H1 (cell line): ENCODE measurements around the gene MPDZ. TPM values are rescaled to one million over a fixed set of nuclear protein-coding genes. Genes with fewer than 3 reads are reported as not detected.

ENCODE experiments used
- CTCF ChIA-PET: fragments of 300-600 bp; sonication (Branson Sonifier 250); formaldehyde crosslinking; loops from one replicate; lab custom pipeline; 2021; ENCODE audit not compliant: partially characterized antibody; lab: Charles Lee
- POLR2A ChIA-PET: fragments of 300-600 bp; sonication (Branson Sonifier 250); formaldehyde crosslinking; loops from one replicate; lab custom pipeline; 2021; ENCODE audit warnings: inconsistent platforms; ENCODE audit not compliant: partially characterized antibody; lab: Charles Lee
- DNase-seq, 2 experiments: peaks; one replicate each; pipeline versions ENCODE4 v3.0.0 to v3.0.0-alpha.2; 2010 to 2022; ENCODE audit warnings: low spot score in 2 of 2, low read depth in 1 of 2, mixed read lengths in 1 of 2
- FAIRE-seq: peaks from 2 replicates; lab custom pipeline; 2011; peaks lifted over from hg19 to GRCh38; lab: Jason Lieb, UNC
- H2AFZ ChIP-seq: 2 replicates; pipeline ENCODE4 v1.8.1; 2012; ENCODE audit warnings: low read length, inconsistent platforms
- H2AK5ac ChIP-seq: 2 replicates; pipeline ENCODE4 v1.6.1; 2013; ENCODE audit warnings: low read depth, low read length
- H2BK120ac ChIP-seq: replicated peaks from 2 replicates; pipeline ENCODE3; 2013; ENCODE audit warnings: low read depth, low read length, inconsistent platforms
- H2BK12ac ChIP-seq: 2 replicates; pipeline ENCODE4 v1.6.1; 2013; ENCODE audit warnings: low read depth, low read length
- H2BK15ac ChIP-seq: 2 replicates; pipeline ENCODE4 v1.6.1; 2013; ENCODE audit warnings: low read length
- H2BK20ac ChIP-seq: 2 replicates; pipeline ENCODE4 v1.6.1; 2013; ENCODE audit warnings: low read length
- H2BK5ac ChIP-seq: 2 replicates; pipeline ENCODE4 v1.6.1; 2013; ENCODE audit warnings: low read depth, low read length
- H3K14ac ChIP-seq: 2 replicates; pipeline ENCODE4 v1.6.1; 2013; ENCODE audit warnings: inconsistent platforms; ENCODE audit not compliant: insufficient read length
- H3K18ac ChIP-seq: 2 replicates; pipeline ENCODE4 v1.6.1; 2013; ENCODE audit warnings: low read length; ENCODE audit errors: extremely low read depth
- H3K23ac ChIP-seq: 2 replicates; pipeline ENCODE4 v1.6.1; 2013; ENCODE audit warnings: inconsistent platforms; ENCODE audit not compliant: insufficient read length
- H3K23me2 ChIP-seq: 2 replicates; pipeline ENCODE4 v1.6.1; 2013; ENCODE audit warnings: low read depth, low read length
- H3K27ac ChIP-seq: 2 replicates; pipeline ENCODE4 v1.6.1; 2011; ENCODE audit warnings: low read depth, low read length, inconsistent platforms
- H3K27me3 ChIP-seq, 4 experiments: replicated peaks in 1 of 4; 1 replicate in 1 of 4; 2 replicates in 3 of 4; pipeline versions ENCODE4 v1.6.1 to v1.8.1; 2011 to 2013; ENCODE audit warnings: low read length in 3 of 4, mild to moderate bottlenecking in 3 of 4, inconsistent platforms in 2 of 4, mixed read lengths in 2 of 4, moderate library complexity in 1 of 4; ENCODE audit not compliant: control insufficient read depth in 3 of 4, insufficient read depth in 3 of 4; ENCODE audit errors: extremely low read depth in 1 of 4
- H3K36me3 ChIP-seq, 4 experiments: 2 replicates each; pipeline versions ENCODE4 v1.6.1 to v1.8.1; 2011 to 2013; ENCODE audit warnings: mild to moderate bottlenecking in 4 of 4, low read length in 3 of 4, moderate library complexity in 2 of 4, control low read depth in 1 of 4, inconsistent platforms in 1 of 4; ENCODE audit not compliant: insufficient read depth in 4 of 4, control insufficient read depth in 2 of 4
- H3K4ac ChIP-seq: replicated peaks from 2 replicates; pipeline ENCODE3; 2013; ENCODE audit warnings: low read length, low read depth, mixed read lengths, inconsistent platforms; ENCODE audit not compliant: insufficient read length
- H3K4me1 ChIP-seq, 4 experiments: replicated peaks in 1 of 4; 1 replicate in 1 of 4; 2 replicates in 3 of 4; pipeline versions ENCODE4 v1.6.1 to v1.8.1; 2011 to 2013; ENCODE audit warnings: low read length in 3 of 4, inconsistent platforms in 2 of 4, mixed read lengths in 1 of 4; ENCODE audit not compliant: insufficient read depth in 4 of 4, control insufficient read depth in 3 of 4
- H3K4me2 ChIP-seq, 2 experiments: 2 replicates each; pipeline versions ENCODE4 v1.6.1 to v1.8.1; 2011 to 2013; ENCODE audit warnings: low read depth in 2 of 2, low read length in 2 of 2, control low read depth in 1 of 2, inconsistent platforms in 1 of 2, mild to moderate bottlenecking in 1 of 2; ENCODE audit not compliant: insufficient read depth in 1 of 2
- H3K4me3 ChIP-seq, 4 experiments: fragments of 200-600, 300-600 bp in 1 of 4; sonication (generic), shearing (Covaris generic), sonication (Bioruptor Twin) in 1 of 4; 2 replicates each; pipeline versions ENCODE4 v1.5.1 to v1.8.1; 2011 to 2016; ENCODE audit warnings: low read length in 4 of 4, low read depth in 3 of 4, control low read depth in 2 of 4, inconsistent platforms in 2 of 4, mild to moderate bottlenecking in 2 of 4, mixed read lengths in 1 of 4, moderate library complexity in 1 of 4; ENCODE audit not compliant: insufficient read depth in 2 of 4; ENCODE audit errors: extremely low read depth in 1 of 4
- H3K56ac ChIP-seq: replicated peaks from 2 replicates; pipeline ENCODE3; 2013; ENCODE audit warnings: low read depth, mild to moderate bottlenecking, mixed read lengths, low read length, inconsistent platforms; ENCODE audit not compliant: insufficient read length
- H3K79me1 ChIP-seq: 2 replicates; pipeline ENCODE4 v1.6.1; 2013; ENCODE audit warnings: low read depth, low read length, control low read depth
- H3K79me2 ChIP-seq, 2 experiments: 2 replicates each; pipeline versions ENCODE4 v1.6.1 to v1.8.1; 2012 to 2013; ENCODE audit warnings: low read length in 2 of 2, mild to moderate bottlenecking in 2 of 2, inconsistent platforms in 1 of 2; ENCODE audit not compliant: insufficient read depth in 2 of 2, control insufficient read depth in 1 of 2
- H3K9ac ChIP-seq, 4 experiments: replicated peaks in 1 of 4; 1 replicate in 1 of 4; 2 replicates in 3 of 4; pipeline versions ENCODE4 v1.6.1 to v1.8.1; 2011 to 2013; ENCODE audit warnings: low read depth in 3 of 4, low read length in 3 of 4, control low read depth in 2 of 4, mild to moderate bottlenecking in 2 of 4, moderate library complexity in 2 of 4, inconsistent platforms in 1 of 4; ENCODE audit errors: extremely low read depth in 1 of 4
- H3K9me3 ChIP-seq, 2 experiments: 2 replicates each; pipeline versions ENCODE4 v1.6.1 to v1.8.1; 2012 to 2013; ENCODE audit warnings: mild to moderate bottlenecking in 2 of 2, moderate library complexity in 2 of 2, control low read depth in 1 of 2, inconsistent platforms in 1 of 2, low read depth in 1 of 2, low read length in 1 of 2, mixed read lengths in 1 of 2; ENCODE audit not compliant: insufficient read depth in 2 of 2
- H4K20me1 ChIP-seq, 2 experiments: replicated peaks in 1 of 2; 2 replicates each; pipeline versions ENCODE3 to v1.8.1; 2011 to 2013; ENCODE audit warnings: inconsistent platforms in 2 of 2, low read length in 2 of 2, mild to moderate bottlenecking in 1 of 2; ENCODE audit not compliant: insufficient read depth in 2 of 2, control insufficient read depth in 1 of 2
- H4K5ac ChIP-seq: 2 replicates; pipeline ENCODE4 v1.6.1; 2013; ENCODE audit warnings: low read length, low read depth, mixed read lengths, inconsistent platforms; ENCODE audit not compliant: insufficient read length
- H4K8ac ChIP-seq: 2 replicates; pipeline ENCODE4 v1.8.0; 2013; ENCODE audit warnings: mild to moderate bottlenecking, moderate library complexity, low read length, inconsistent platforms; ENCODE audit not compliant: insufficient read depth; ENCODE audit errors: extremely low read depth
- H4K91ac ChIP-seq: replicated peaks from 2 replicates; pipeline ENCODE3; 2013; ENCODE audit warnings: low read length, mixed read lengths, inconsistent platforms; ENCODE audit not compliant: insufficient read length
- CBX5 ChIP-seq: fragments of 300-800, 300-1000 bp; sonication (generic); IDR thresholded peaks from 2 replicates; pipeline ENCODE4 v1.7.1; 2016; ENCODE audit warnings: antibody characterized with exemption, low read length, low read depth
- HDAC6 ChIP-seq: IDR thresholded peaks from one replicate; pipeline ENCODE4 v1.7.1; 2012; ENCODE audit warnings: low read depth, mild to moderate bottlenecking, inconsistent platforms, low read length, moderate library complexity
- JUN ChIP-seq: IDR thresholded peaks from 2 replicates; pipeline ENCODE4 v1.6.1; 2011; ENCODE audit warnings: low read depth, mild to moderate bottlenecking, improper control_type of control experiment, low read length
- RBBP5 ChIP-seq: IDR thresholded peaks from 2 replicates; pipeline ENCODE4 v1.7.1; 2012; ENCODE audit warnings: low read depth, mild to moderate bottlenecking, inconsistent platforms, low read length, moderate library complexity, borderline replicate concordance
- WGBS, 2 experiments: shearing (Covaris generic) in 1 of 2; methylation state at CpG; one replicate each; pipeline versions ENCODE4 v1.1.6 to v1.1.7; 2013 to 2015; ENCODE audit warnings: low lambda C conversion rate in 2 of 2, mixed read lengths in 2 of 2, inconsistent platforms in 1 of 2, low coverage in 1 of 2, missing lambda C conversion rate in 1 of 2; ENCODE audit not compliant: insufficient replicate concordance in 2 of 2, insufficient coverage in 1 of 2, insufficient read length in 1 of 2; ENCODE audit errors: extremely low coverage in 1 of 2, missing lambda C conversion rate in 1 of 2; 5-methylcytosine and 5-hydroxymethylcytosine counted together
- polyA plus RNA-seq, 7 experiments: library from polyadenylated mRNA; depleted of rRNA in 3 of 7; stranded (reverse) in 5 of 7; unstranded in 2 of 7; fragments of >200 nt in 5 of 7; fragments of 200-250 nt in 2 of 7; gene quantifications; 1 replicate in 5 of 7; 2 replicates in 1 of 7; 4 replicates in 1 of 7; pipeline versions ENCODE4 v1.2.1 to v1.2.3, GENCODE V29; 2011 to 2013; ENCODE audit warnings: missing spikeins in 2 of 7, mixed read lengths in 2 of 7
- total RNA-seq: library from RNA; stranded (reverse); fragmentation: NEBNext Ultra II Directional; extraction: Animal tissue kit (Norgen Biotek cat#: 25700); gene quantifications from 2 replicates; pipeline ENCODE4 v1.2.1, GENCODE V29; 2021
- TF ChIP-seq, protein P1 (sequence below): IDR thresholded peaks from 2 replicates; pipeline ENCODE4 v1.6.1; 2011; ENCODE audit warnings: low read length, improper control_type of control experiment

The MPDZ gene
- total and polyA plus RNA-seq, 2 of the 8 experiments (the other 6 are each of a cell fraction or from before 2014, with no cell fraction given) = 14.6 to 39.4 TPM

DNA sequence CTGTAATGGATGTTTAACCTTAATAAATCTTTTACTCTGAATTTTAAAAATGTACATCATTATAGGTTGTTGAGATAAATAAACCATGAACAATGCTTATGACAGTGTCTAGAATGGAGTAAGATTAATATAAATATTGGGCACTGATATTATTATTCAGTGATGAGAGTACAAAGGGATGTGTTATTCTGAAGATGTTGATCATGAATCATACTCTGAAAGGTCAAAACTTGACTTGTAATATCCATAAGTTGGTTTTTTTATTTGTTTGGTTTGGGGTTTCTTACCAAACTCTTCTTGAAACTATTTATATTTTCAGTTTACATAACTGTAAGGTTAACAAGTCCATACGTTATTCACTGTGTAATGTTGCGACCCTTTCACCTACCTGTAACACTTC lies 163.2 kb downstream of the MPDZ start:
- H3K56ac ChIP-seq = no peak overlapping the region
- no peak overlapping the region for H2BK20ac ChIP-seq
- H3K27me3 ChIP-seq = no peaks in the 10 kb centered on the region
- H3K9me3 ChIP-seq = no peaks in the 10 kb centered on the region
- H2BK120ac ChIP-seq = no peak overlapping the region
- TF ChIP-seq JUN = no peak
- TF ChIP-seq, protein P1, sequence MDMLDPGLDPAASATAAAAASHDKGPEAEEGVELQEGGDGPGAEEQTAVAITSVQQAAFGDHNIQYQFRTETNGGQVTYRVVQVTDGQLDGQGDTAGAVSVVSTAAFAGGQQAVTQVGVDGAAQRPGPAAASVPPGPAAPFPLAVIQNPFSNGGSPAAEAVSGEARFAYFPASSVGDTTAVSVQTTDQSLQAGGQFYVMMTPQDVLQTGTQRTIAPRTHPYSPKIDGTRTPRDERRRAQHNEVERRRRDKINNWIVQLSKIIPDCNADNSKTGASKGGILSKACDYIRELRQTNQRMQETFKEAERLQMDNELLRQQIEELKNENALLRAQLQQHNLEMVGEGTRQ = no peak
- TF ChIP-seq CBX5 = no peak
- no peak for TF ChIP-seq HDAC6
- TF ChIP-seq RBBP5 = no peak
- peaks cover 0 to 3% (median 0%) of the 10 kb centered on the region in 4 experiments; a peak in 2 of 7 replicates for H3K4me1 ChIP-seq
- H3K23ac ChIP-seq = no peak overlapping the region
- H4K91ac ChIP-seq = no peak overlapping the region
- no peak overlapping the region for H3K18ac ChIP-seq
- no peak overlapping the region for H2AFZ ChIP-seq
- no peak overlapping the region for H4K8ac ChIP-seq
- no peaks in the 10 kb centered on the region for H3K79me1 ChIP-seq
- H3K14ac ChIP-seq = no peak overlapping the region
- no peak overlapping the region for H3K4me3 ChIP-seq
- CTCF ChIA-PET = no interaction called here
- peaks cover 0 to 13% (median 4%) of the 10 kb centered on the region in 4 experiments; a peak in 3 of 8 replicates for H3K36me3 ChIP-seq
- no peaks in the 10 kb centered on the region for H3K79me2 ChIP-seq
- DNase-seq = no peak
- no peak overlapping the region for H2BK15ac ChIP-seq
- H2BK5ac ChIP-seq = no peak overlapping the region
- no peak overlapping the region for H3K9ac ChIP-seq
- H3K4me2 ChIP-seq = no peak overlapping the region
- no peaks in the 10 kb centered on the region for H4K20me1 ChIP-seq
- no peak overlapping the region for H3K27ac ChIP-seq
- FAIRE-seq = no peak
- H3K23me2 ChIP-seq = no peaks in the 10 kb centered on the region
- POLR2A ChIA-PET = no interaction called here
- H4K5ac ChIP-seq = no peak overlapping the region
- H2AK5ac ChIP-seq = no peak overlapping the region
- WGBS, 2 experiments = 86% methylated on average over 2 of the region's 2 CpGs; no CpG with 5 or more reads in 1 of the 2 experiments
- H3K4ac ChIP-seq = no peak overlapping the region
- no peak overlapping the region for H2BK12ac ChIP-seq
